ENCODE data around the gene TPBGL.

GRCh38 chr11:75197512-75198277 lies 42.9 kb upstream of the TPBGL start:
- TF ChIP-seq FOXK2 (IDR thresholded peaks at IDR 0.05) (no peak), FOXA1 (IDR thresholded peaks at IDR 0.05) (no peak), FOXM1 (IDR thresholded peaks at IDR 0.05; ENCODE audit: borderline replicate concordance) (no peak), BHLHE40 (IDR thresholded peaks at IDR 0.05; ENCODE audit: borderline replicate concordance) (no peak), SP1 (IDR thresholded peaks at IDR 0.05) (no peak), NFRKB (IDR thresholded peaks at IDR 0.05) (no peak), ELF4 (IDR thresholded peaks at IDR 0.05) (no peak), SUZ12 (IDR thresholded peaks at IDR 0.05) (no peak), ZNF384 (IDR thresholded peaks at IDR 0.05) (no peak), CTBP1 (IDR thresholded peaks at IDR 0.05; ENCODE audit: borderline replicate concordance) (no peak), ARNT (IDR thresholded peaks at IDR 0.05) (no peak)

Data from HEK293T (cell line).